DND-41 (cell line): Measurements from ENCODE around the gene RGS21.

Source experiments
- CTCF ChIP-seq: IDR thresholded peaks from 2 replicates; pipeline ENCODE4 v1.5.1; 2012; ENCODE audit warnings: borderline replicate concordance, low read length, moderate library complexity, mild to moderate bottlenecking; ENCODE audit not compliant: poor library complexity, severe bottlenecking; ENCODE audit errors: extremely low read depth
- EZH2 ChIP-seq: IDR thresholded peaks from 3 replicates; pipeline ENCODE4 v1.6.1; 2012; ENCODE audit warnings: borderline replicate concordance, low read depth, mild to moderate bottlenecking, moderate library complexity, low read length, inconsistent platforms; ENCODE audit not compliant: severe bottlenecking

GRCh38 chr1:192401825-192402224 is 85.0 kb downstream of the RGS21 start:
- TF ChIP-seq CTCF (no peak), EZH2 (no peak)
